GM19328 (cell line): ENCODE measurements around the gene MYO1A.
"Not testable (repeated sequence)": the region's sequence is repeated elsewhere in the genome, so short reads cannot be mapped to it uniquely, and the experiment has no call there.

Source experiments
- ATAC-seq: cut with Tn5 transposase; IDR thresholded peaks from one replicate; pipeline ENCODE4 v1.9.1; 2021; ENCODE audit warnings: mild to moderate bottlenecking, moderate library complexity; ENCODE audit not compliant: unreplicated experiment

The MYO1A gene

GRCh38 chr12:57048423-57049118, 1.4 kb downstream of the MYO1A start:
- no peak for ATAC-seq

DNA sequence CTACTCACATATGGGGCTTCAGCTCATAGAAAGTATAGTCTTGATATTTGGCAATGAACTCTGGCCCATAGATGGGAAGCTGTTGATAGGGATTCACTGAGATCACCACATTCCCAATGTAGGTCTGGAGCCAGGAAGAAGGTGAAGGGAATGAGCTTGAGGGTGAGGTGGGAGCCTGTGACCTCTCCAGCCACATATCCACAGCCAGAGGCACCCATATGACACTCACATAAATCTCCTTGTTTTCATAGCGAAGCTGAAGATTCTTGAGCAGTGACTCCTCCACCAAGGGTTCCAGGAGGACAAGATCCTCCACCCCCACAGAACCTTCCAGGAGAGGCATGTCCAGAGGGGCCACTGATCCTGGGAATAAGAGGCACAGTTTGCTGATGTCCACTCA, 1.9 kb downstream of the MYO1A start:
- no peak for ATAC-seq

GRCh38 chr12:57046947-57047890, 2.7 kb downstream of the MYO1A start:
- no peak for ATAC-seq

DNA sequence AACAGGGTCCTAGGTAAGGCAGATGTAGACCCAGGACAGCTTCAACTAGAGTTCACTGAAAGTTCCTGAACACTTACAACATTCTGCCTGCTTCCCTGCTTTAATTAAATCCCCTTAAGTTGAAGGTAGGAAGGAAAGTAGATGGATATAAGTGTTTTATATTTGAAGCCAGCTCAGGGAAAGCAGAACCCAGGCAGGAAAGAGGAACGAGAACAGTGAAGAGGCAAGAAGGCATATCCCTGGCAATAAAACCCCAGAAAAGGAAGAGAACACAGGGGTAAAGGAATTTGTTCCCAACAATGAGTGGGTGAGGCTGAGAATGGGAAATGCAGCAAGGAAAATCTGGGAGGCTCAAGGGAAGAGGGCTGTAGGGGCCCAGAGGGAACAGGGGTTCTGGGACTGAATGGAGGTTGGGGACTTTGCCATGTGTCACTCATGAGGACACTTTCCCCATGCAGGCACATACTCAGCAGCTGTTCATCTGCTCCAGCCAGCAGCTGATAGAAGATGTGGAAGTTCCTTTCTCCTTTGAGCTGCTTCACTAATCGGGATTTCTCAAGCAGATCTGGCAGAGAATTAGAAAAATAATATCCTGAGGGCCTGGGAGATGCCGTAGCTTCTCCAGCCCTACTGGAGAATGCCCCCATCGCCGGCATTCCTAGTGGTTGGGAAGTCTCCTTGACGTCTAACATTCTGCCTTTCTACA, 3.7 kb downstream of the MYO1A start:
- no peak for ATAC-seq

- ATAC-seq, result no peak
These were observed 5.0 kb downstream of the MYO1A start for GRCh38 chr12:57044889-57045288.

DNA sequence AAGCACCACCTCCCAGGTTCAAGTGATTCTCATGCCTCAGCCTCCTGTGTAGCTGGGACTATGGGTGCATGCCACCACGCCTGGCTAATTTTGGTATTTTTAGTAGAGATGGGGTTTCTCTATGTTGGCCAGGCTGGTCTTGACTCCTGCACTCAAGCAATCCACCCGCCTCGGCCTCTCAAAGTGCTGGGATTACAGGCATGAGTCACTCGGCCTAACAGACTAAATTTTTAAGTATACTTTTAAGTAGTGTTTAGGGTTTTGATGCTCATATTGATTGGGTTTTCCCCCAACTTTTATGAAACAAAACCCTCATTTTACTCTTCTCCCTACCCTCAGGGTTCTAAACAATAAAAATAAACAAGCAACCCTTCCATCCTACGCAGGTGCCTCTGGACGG, 5.5 kb downstream of the MYO1A start:
- ATAC-seq, result no peak

DNA sequence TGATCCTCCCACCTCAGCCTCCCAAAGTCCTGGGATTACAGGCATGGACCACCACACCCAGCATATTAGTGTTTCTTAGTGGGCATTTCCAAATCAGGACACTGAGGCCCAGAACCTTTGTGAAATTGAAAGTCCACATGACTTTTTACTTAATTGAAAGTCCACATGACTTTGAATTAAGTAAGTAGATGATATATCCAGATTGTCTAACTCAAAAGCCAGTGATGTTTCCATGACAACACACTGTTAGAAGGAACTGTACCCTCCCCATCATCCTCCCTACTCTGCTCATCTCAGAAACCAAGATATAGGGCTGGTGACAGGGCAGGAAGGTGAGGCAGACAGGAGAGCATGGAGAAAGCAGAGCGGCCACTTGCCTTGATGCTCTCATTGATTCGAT, 7.2 kb downstream of the MYO1A start:
- no peak for ATAC-seq

GRCh38 chr12:57040750-57041149, 9.2 kb downstream of the MYO1A start:
- no peak for ATAC-seq

- no peak for ATAC-seq
These were observed 9.7 kb downstream of the MYO1A start for GRCh38 chr12:57040211-57040610.

DNA sequence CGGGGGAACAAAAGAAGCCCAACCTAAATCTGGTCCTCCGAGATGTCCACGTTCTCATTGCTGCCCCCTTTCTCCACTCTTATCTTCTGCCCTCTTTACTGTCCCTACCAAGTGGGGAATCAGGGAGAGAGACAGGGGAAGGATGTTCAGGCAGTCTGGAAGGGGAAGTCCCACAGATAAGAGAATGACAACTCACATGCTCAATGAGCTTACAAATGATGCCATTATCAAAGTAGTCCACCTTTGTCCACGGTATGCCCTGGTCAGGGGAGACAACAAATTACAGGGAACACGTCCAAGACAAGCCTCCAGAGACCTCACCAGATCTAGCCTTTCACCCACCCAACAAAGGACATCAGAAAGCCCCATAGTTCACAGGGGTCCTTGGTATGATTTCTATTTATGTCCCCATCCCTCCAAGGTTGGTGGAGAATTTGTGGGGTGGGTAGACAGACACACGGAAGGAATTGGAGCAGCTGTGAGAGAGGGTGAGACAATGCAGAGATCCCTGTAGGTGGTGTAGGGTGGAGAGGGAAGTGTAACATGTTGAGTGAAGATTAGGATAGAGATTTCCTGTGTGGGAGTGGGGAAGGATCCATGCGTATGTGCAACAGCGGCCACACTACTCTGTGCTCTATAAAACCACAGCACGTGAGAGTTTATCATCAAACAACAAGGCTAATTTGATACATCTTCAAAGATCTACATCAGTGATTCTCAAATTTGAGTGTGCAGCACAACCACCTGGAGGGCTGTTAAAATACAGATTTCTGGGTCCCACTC, 10.7 kb downstream of the MYO1A start:
- ATAC-seq, result no peak

- ATAC-seq, result no peak
These were observed 12.7 kb downstream of the MYO1A start for GRCh38 chr12:57037264-57037663.

DNA sequence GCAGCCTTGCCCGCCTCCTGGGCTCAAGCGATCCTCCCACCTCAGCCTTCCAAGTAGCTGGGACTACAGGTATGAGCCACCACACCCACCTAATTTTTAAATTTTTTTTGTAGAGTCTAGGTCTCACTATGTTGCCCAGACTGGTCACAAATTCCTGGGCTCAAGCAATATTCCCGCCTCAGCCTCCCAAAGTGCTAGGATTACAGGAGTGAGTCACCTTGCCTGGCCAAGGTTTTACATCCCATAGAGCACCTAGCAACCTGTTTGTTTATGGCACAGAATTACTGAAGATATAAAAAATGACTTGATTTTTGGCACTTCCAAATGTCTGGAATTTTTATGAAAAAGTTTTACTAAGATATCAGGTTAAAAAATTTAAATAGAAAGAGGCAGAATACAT, 16.5 kb downstream of the MYO1A start:
- ATAC-seq, result no peak

- no peak for ATAC-seq
These were observed 18.1 kb downstream of the MYO1A start for GRCh38 chr12:57031789-57032188.

- no peak for ATAC-seq
These were observed 18.7 kb downstream of the MYO1A start for GRCh38 chr12:57031138-57031725.

- no peak for ATAC-seq
These were observed 20.5 kb downstream of the MYO1A start for GRCh38 chr12:57029457-57029856.

DNA sequence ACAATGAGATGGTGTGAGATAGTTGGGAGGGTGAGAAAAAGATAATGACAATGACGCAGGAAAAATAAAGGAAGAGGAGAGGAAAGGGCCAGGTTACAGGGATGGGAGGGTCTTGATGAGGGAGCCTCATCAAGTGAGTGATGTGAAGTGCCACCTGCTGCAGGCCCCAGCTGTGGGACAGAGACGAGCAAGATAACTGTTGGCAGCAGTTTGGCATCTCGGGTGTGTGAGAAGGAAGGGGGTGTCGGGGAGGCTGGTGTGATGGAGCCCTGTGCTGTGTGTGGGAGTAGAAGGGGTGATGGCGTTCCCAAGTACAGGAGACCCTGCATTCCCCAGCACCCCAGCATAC, 22.1 kb downstream of the MYO1A start:
- no peak for ATAC-seq

GRCh38 chr12:57027011-57027804, 22.7 kb downstream of the MYO1A start:
- no peak for ATAC-seq

DNA sequence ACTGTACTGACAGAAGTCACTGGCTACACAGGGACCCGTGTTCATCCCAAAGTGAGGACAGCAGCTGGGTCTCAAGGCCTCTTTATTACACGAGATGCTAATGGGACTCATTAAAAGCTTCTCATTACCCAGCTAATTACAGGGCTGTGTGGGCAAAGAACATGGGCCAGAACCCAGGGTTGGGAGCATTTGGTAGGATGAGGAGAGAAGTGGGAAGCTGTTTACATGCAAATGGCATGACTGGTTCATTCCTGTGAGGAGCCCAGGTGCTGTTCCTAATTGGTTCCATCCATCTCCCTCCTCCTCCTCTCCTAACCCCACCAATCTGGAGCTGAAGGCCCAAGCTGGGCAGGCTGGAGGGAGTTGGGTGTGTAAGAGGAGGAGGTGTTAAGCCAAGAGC, 24.7 kb downstream of the MYO1A start:
- ATAC-seq, result no peak

DNA sequence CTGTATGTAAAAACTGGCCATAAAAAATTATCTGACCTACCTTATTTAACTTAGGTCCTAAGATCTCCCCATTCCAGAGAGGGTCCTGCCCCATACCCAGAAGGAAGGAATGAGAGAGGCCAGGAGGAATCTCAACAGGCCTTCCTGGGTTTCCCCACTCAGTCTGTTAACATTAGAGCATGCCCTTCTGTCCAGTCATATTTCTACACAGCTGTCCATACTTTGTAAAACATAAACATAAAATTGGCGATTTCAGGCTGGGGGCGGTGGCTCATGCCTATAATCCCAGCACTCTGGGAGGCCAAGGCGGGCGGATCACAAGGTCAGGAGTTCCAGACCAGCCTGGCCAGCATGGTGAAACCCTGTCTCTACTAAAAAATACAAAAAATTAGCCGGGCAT, 27.6 kb downstream of the MYO1A start:
- ATAC-seq, result not testable (repeated sequence)
